PC-3 (cell line): ENCODE results near the gene SLC39A12. TPM values are rescaled to one million over a fixed set of nuclear protein-coding genes. Genes with fewer than 3 reads are reported as not detected.

Experiments
- ATAC-seq: fragments of 200-7000 bp; cut with Tn5 transposase; 2 replicates; pipeline ENCODE4 v1.9.1; 2020; ENCODE audit warnings: mild to moderate bottlenecking, moderate library complexity
- BruUV-seq: library from RNA; stranded (reverse); fragments of 400-500 nt; replicated peaks from 2 replicates; lab custom pipeline; 2021; lab: Mats Ljungman, UMichigan
- CTCF ChIA-PET: fragments of 300-600 bp; sonication (Branson Sonifier 250); formaldehyde crosslinking; loops from one replicate; lab custom pipeline; 2022; ENCODE audit warnings: antibody characterized with exemption; lab: Charles Lee
- POLR2A ChIA-PET: fragments of 300-600 bp; sonication (Branson Sonifier 250); formaldehyde crosslinking; loops from one replicate; lab custom pipeline; 2022; ENCODE audit warnings: antibody characterized with exemption; ENCODE audit not compliant: unreplicated experiment; lab: Charles Lee
- DNase-seq: peaks from one replicate; pipeline ENCODE4 v3.0.0-alpha.2; 2015
- H2AFZ ChIP-seq: fragments of 300-600 bp; sonication (generic); 2 replicates; pipeline ENCODE4 v1.6.0; 2016; ENCODE audit warnings: antibody characterized with exemption, low read length
- H3F3A ChIP-seq: fragments of 300-600 bp; sonication (generic); one replicate; pipeline ENCODE4 v1.6.0; 2017; ENCODE audit warnings: antibody characterized with exemption, low read length, control low read depth, mild to moderate bottlenecking; ENCODE audit not compliant: unreplicated experiment
- H3K27ac ChIP-seq: fragments of 300-600 bp; sonication (generic); 2 replicates; pipeline ENCODE4 v1.5.1; 2016; ENCODE audit warnings: mild to moderate bottlenecking, low read length
- H3K27me3 ChIP-seq: fragments of 300-600 bp; sonication (generic); 2 replicates; pipeline ENCODE4 v1.6.1; 2016; ENCODE audit warnings: low read length, mixed read lengths
- H3K36me3 ChIP-seq: fragments of 300-600 bp; sonication (generic); 2 replicates; pipeline ENCODE4 v1.6.1; 2016; ENCODE audit warnings: low read depth, mixed run types, low read length, mixed read lengths
- H3K4me1 ChIP-seq: fragments of 300-600 bp; sonication (generic); 2 replicates; pipeline ENCODE4 v1.5.1; 2016; ENCODE audit warnings: low read length; ENCODE audit not compliant: insufficient read depth
- H3K4me2 ChIP-seq: fragments of 300-600 bp; sonication (generic); 2 replicates; pipeline ENCODE4 v1.6.0; 2016; ENCODE audit warnings: low read length
- H3K4me3 ChIP-seq: fragments of 300-600 bp; sonication (generic); 2 replicates; pipeline ENCODE4 v1.5.1; 2016; ENCODE audit warnings: mild to moderate bottlenecking, low read length, mixed read lengths
- H3K79me2 ChIP-seq: fragments of 300-600 bp; sonication (generic); 2 replicates; pipeline ENCODE4 v1.6.1; 2017; ENCODE audit warnings: low read length, mixed read lengths
- H3K9ac ChIP-seq: fragments of 300-600 bp; sonication (generic); 2 replicates; pipeline ENCODE4 v1.6.0; 2016; ENCODE audit warnings: mild to moderate bottlenecking, low read length
- H3K9me2 ChIP-seq: fragments of 300-600 bp; sonication (generic); replicated peaks from 2 replicates; pipeline ENCODE4 v1.6.1; 2016; ENCODE audit warnings: mixed run types, low read length, mixed read lengths
- H3K9me3 ChIP-seq: fragments of 300-600 bp; sonication (generic); 2 replicates; pipeline ENCODE4 v1.6.1; 2016; ENCODE audit warnings: low read length, mixed read lengths
- H4K20me1 ChIP-seq: fragments of 300-600 bp; sonication (generic); 2 replicates; pipeline ENCODE4 v1.6.1; 2016; ENCODE audit warnings: low read length, mixed read lengths
- EZH2 ChIP-seq: fragments of 300-600 bp; sonication (generic); IDR thresholded peaks from one replicate; pipeline ENCODE4 v1.6.1; 2017; ENCODE audit warnings: antibody characterized with exemption, mild to moderate bottlenecking, low read length; ENCODE audit not compliant: unreplicated experiment
- EZH2phosphoT487 ChIP-seq: fragments of 300-600 bp; sonication (generic); IDR thresholded peaks from 2 replicates; pipeline ENCODE4 v1.6.1; 2018; ENCODE audit warnings: mild to moderate bottlenecking, antibody characterized with exemption, low read length, borderline replicate concordance
- intact Hi-C: fragments of 100-400 bp; cut with micrococcal nuclease; formaldehyde crosslinking; loops from 2 replicates; pipeline ENCODE4 v1.9.0; 2023
- total RNA-seq: library from RNA; depleted of rRNA; stranded (reverse); fragments of >200 nt; gene quantifications from 2 replicates; pipeline ENCODE4 v1.2.3, GENCODE V29; 2014
- TF ChIP-seq, protein P1 (sequence below): fragments of 300-600 bp; sonication (generic); conservative IDR thresholded peaks from 2 replicates; pipeline ENCODE4 v1.5.1; 2017; ENCODE audit warnings: antibody characterized with exemption, low read depth, mild to moderate bottlenecking, low read length

Gene SLC39A12
- total RNA-seq, 1 experiment from 2014 or later, result not detected

DNA sequence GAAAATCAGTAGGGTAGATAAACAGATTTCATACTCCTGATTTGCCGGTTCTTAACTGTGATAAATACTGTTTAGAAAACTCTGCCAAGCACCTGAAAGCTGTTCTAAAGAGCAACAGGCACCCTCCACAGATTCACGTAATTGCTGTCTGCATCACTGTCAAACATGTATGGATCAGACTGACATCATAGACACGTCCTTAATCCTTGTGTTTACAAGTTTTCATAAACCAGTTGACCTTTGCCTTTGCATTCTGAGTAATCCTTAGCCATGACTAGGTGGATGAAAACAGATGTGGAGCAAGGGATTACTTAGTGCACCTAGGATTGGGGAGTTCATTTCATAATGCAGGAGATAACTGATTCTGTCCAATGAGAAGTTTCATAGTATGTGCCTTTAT is 41.6 kb downstream of the SLC39A12 start:
- H3K27ac ChIP-seq, result no peak overlapping the region
- H3K9ac ChIP-seq, result no peak overlapping the region
- no TSS peak for BruUV-seq
- no peak overlapping the region for H3K4me2 ChIP-seq
- ChIA-PET CTCF (no interaction called here), POLR2A (no interaction called here)
- no peak for TF ChIP-seq EZH2phosphoT487
- no peak for TF ChIP-seq EZH2
- TF ChIP-seq, protein P1, sequence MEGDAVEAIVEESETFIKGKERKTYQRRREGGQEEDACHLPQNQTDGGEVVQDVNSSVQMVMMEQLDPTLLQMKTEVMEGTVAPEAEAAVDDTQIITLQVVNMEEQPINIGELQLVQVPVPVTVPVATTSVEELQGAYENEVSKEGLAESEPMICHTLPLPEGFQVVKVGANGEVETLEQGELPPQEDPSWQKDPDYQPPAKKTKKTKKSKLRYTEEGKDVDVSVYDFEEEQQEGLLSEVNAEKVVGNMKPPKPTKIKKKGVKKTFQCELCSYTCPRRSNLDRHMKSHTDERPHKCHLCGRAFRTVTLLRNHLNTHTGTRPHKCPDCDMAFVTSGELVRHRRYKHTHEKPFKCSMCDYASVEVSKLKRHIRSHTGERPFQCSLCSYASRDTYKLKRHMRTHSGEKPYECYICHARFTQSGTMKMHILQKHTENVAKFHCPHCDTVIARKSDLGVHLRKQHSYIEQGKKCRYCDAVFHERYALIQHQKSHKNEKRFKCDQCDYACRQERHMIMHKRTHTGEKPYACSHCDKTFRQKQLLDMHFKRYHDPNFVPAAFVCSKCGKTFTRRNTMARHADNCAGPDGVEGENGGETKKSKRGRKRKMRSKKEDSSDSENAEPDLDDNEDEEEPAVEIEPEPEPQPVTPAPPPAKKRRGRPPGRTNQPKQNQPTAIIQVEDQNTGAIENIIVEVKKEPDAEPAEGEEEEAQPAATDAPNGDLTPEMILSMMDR, result no peak
- H3K79me2 ChIP-seq, result no peaks in the 10 kb centered on the region
- H3K27me3 ChIP-seq, result no peaks in the 10 kb centered on the region
- intact Hi-C loops, result no loop called here
- DNase-seq, result peak; percentile 50
- no peaks in the 10 kb centered on the region for H3K9me3 ChIP-seq
- H3K4me3 ChIP-seq, result no peak overlapping the region
- H2AFZ ChIP-seq, result no peak overlapping the region
- no peaks in the 10 kb centered on the region for H4K20me1 ChIP-seq
- no peaks in the 10 kb centered on the region for H3K9me2 ChIP-seq
- H3F3A ChIP-seq, result no peaks in the 10 kb centered on the region
- ATAC-seq, result no peak
- peaks cover 11% of the 10 kb centered on the region for H3K4me1 ChIP-seq
- no peaks in the 10 kb centered on the region for H3K36me3 ChIP-seq

DNA sequence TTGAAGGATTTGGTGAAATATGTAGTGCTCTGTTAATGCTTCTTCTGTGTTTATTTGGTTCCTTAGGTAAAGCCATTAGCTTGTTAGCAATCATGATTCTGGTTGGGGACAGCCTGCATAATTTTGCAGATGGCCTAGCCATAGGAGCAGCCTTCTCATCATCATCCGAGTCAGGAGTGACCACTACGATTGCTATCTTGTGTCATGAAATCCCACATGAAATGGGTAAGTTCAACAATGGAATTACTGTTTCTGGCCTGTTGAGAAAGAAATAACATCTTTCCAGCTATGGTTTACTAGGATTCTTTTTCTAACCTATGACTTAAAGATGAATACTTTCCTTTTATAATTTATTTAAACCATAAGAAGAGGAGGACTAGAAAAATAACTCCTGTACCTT is 48.9 kb downstream of the SLC39A12 start:
- CTCF ChIA-PET, result no interaction called here
- H3K9me2 ChIP-seq, result no peaks in the 10 kb centered on the region
- ATAC-seq (no peak), DNase-seq (no peak)
- TF ChIP-seq EZH2phosphoT487, result no peak
- no peaks in the 10 kb centered on the region for H3K79me2 ChIP-seq
- H3K9ac ChIP-seq, result no peak overlapping the region
- POLR2A ChIA-PET, result no interaction called here
- no peaks in the 10 kb centered on the region for H3K36me3 ChIP-seq
- intact Hi-C loops, result no loop called here
- no peak overlapping the region for H3K4me3 ChIP-seq
- no peak overlapping the region for H2AFZ ChIP-seq
- H3K27me3 ChIP-seq, result no peaks in the 10 kb centered on the region
- H3K4me2 ChIP-seq, result no peak overlapping the region
- BruUV-seq, result no TSS peak
- H3K4me1 ChIP-seq, result 0 out of 2 replicates have a peak, but pooled peaks cover 3% of the 10 kb centered on the region
- H3K9me3 ChIP-seq, result no peaks in the 10 kb centered on the region
- no peak overlapping the region for H3K27ac ChIP-seq
- no peaks in the 10 kb centered on the region for H4K20me1 ChIP-seq
- no peaks in the 10 kb centered on the region for H3F3A ChIP-seq

- H3K27me3 ChIP-seq, result no peaks in the 10 kb centered on the region
- no TSS peak for BruUV-seq
- H3K79me2 ChIP-seq, result no peaks in the 10 kb centered on the region
- no peak overlapping the region for H3K9ac ChIP-seq
- no peaks in the 10 kb centered on the region for H3K36me3 ChIP-seq
- DNase-seq (no peak), ATAC-seq (no peak)
- H3F3A ChIP-seq, result no peaks in the 10 kb centered on the region
- no peaks in the 10 kb centered on the region for H4K20me1 ChIP-seq
- peak overlapping the region; percentile 53; the same call in 1 of the 2 replicates for H2AFZ ChIP-seq
- peaks cover 10% of the 10 kb centered on the region; the same call in 1 of the 2 replicates for H3K4me1 ChIP-seq
- intact Hi-C loops, result no loop called here
- peak overlapping the region; percentile 18; the same call in 1 of the 2 replicates for H3K4me3 ChIP-seq
- CTCF ChIA-PET, result no interaction called here
- no peak for TF ChIP-seq EZH2
- TF ChIP-seq EZH2phosphoT487, result no peak
- TF ChIP-seq, protein P1, result no peak
- H3K9me3 ChIP-seq, result no peaks in the 10 kb centered on the region
- POLR2A ChIA-PET, result no interaction called here
- peak overlapping the region; percentile 56 for H3K4me2 ChIP-seq
- H3K9me2 ChIP-seq, result no peaks in the 10 kb centered on the region
- no peak overlapping the region for H3K27ac ChIP-seq
Measured at GRCh38 chr10:18005445-18005780, 53.7 kb downstream of the SLC39A12 start.
